ENCODE measurements around the gene SLC34A3.

DNA sequence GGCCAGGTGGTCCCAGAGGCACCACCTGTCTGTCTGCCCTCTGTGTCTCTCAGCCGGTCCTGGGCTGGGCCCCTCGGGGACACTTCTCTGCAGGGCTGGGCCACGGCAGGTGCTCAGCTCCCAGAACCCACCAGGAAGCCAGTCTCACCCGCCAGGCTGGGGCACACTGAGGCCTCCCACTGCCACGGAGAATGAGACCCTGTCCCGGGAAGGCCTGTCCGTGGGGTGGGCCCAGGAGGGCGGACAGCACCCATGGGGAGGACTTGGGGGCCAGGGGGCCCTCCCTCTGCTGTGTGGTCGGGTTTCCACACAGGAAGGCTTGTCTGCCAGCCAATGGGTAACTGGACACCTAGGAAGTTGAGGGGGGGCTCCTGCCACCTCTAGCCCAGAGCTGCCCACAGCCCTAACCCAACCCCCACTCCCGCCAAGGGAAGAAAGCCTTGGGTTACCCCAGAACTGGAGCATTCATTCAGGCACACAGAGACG, 6.3 kb downstream of the SLC34A3 start:
- 0 out of 2 replicates have a peak, but pooled peaks have one; percentile 3 for TF ChIP-seq NFIC (IDR thresholded peaks at IDR 0.05)
- TF ChIP-seq CEBPB (IDR thresholded peaks at IDR 0.05) = no peak
- TF ChIP-seq, protein P1, sequence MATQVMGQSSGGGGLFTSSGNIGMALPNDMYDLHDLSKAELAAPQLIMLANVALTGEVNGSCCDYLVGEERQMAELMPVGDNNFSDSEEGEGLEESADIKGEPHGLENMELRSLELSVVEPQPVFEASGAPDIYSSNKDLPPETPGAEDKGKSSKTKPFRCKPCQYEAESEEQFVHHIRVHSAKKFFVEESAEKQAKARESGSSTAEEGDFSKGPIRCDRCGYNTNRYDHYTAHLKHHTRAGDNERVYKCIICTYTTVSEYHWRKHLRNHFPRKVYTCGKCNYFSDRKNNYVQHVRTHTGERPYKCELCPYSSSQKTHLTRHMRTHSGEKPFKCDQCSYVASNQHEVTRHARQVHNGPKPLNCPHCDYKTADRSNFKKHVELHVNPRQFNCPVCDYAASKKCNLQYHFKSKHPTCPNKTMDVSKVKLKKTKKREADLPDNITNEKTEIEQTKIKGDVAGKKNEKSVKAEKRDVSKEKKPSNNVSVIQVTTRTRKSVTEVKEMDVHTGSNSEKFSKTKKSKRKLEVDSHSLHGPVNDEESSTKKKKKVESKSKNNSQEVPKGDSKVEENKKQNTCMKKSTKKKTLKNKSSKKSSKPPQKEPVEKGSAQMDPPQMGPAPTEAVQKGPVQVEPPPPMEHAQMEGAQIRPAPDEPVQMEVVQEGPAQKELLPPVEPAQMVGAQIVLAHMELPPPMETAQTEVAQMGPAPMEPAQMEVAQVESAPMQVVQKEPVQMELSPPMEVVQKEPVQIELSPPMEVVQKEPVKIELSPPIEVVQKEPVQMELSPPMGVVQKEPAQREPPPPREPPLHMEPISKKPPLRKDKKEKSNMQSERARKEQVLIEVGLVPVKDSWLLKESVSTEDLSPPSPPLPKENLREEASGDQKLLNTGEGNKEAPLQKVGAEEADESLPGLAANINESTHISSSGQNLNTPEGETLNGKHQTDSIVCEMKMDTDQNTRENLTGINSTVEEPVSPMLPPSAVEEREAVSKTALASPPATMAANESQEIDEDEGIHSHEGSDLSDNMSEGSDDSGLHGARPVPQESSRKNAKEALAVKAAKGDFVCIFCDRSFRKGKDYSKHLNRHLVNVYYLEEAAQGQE (IDR thresholded peaks at IDR 0.05; ENCODE audit: low read depth) = no peak
